Esophagus (tissue), 2 donors: ENCODE results near the gene DDIT3. TPM values are rescaled to one million over a fixed set of nuclear protein-coding genes. Genes with fewer than 3 reads are reported as not detected.

ENCODE experiments used
- H3K27ac ChIP-seq, 2 donors: one replicate each; pipeline ENCODE4 v1.5.1; 2013; ENCODE audit warnings: low read depth in 2 of 2, mild to moderate bottlenecking in 2 of 2, inconsistent platforms in 1 of 2, low read length in 1 of 2, moderate library complexity in 1 of 2
- H3K27me3 ChIP-seq, 2 donors: one replicate each; pipeline ENCODE4 v1.6.1; 2013; ENCODE audit warnings: low read length in 2 of 2, control low read depth in 1 of 2, mild to moderate bottlenecking in 1 of 2; ENCODE audit not compliant: insufficient read depth in 2 of 2, control insufficient read depth in 1 of 2
- H3K36me3 ChIP-seq, 2 donors: one replicate each; pipeline ENCODE4 v1.6.1; 2013; ENCODE audit warnings: low read length in 1 of 2; ENCODE audit not compliant: control insufficient read depth in 2 of 2, insufficient read depth in 2 of 2
- H3K4me1 ChIP-seq, 2 donors: one replicate each; pipeline ENCODE4 v1.6.1; 2013; ENCODE audit warnings: low read length in 1 of 2; ENCODE audit not compliant: control insufficient read depth in 2 of 2, insufficient read depth in 2 of 2
- H3K4me3 ChIP-seq, 2 donors: one replicate each; pipeline ENCODE4 v1.5.1; 2013; ENCODE audit warnings: low read length in 2 of 2, mild to moderate bottlenecking in 2 of 2, low read depth in 1 of 2, moderate library complexity in 1 of 2
- H3K9me3 ChIP-seq, 2 donors: one replicate each; pipeline ENCODE4 v1.6.1; 2013; ENCODE audit warnings: mild to moderate bottlenecking in 2 of 2, low read depth in 1 of 2, low read length in 1 of 2, moderate library complexity in 1 of 2; ENCODE audit not compliant: control insufficient read depth in 2 of 2, insufficient read depth in 1 of 2
- WGBS, 2 donors: extraction: QIAGEN DNeasy Blood & Tissue Kit; methylation state at CpG; one replicate each; pipeline ENCODE4 v1.1.7; 2013; 5-methylcytosine and 5-hydroxymethylcytosine counted together
- polyA plus RNA-seq, 2 donors: library from polyadenylated mRNA; stranded (reverse); fragments of 200-250 nt; gene quantifications; one replicate each; pipeline ENCODE4 v1.2.3, GENCODE V29; 2013
- donor health status: healthy with polysubstance abuse.
- donor health status: Bipolar disorder and iron deficiency.

The DDIT3 gene
- polyA plus RNA-seq, 2 donors, result 19.8 to 30.7 TPM

DNA sequence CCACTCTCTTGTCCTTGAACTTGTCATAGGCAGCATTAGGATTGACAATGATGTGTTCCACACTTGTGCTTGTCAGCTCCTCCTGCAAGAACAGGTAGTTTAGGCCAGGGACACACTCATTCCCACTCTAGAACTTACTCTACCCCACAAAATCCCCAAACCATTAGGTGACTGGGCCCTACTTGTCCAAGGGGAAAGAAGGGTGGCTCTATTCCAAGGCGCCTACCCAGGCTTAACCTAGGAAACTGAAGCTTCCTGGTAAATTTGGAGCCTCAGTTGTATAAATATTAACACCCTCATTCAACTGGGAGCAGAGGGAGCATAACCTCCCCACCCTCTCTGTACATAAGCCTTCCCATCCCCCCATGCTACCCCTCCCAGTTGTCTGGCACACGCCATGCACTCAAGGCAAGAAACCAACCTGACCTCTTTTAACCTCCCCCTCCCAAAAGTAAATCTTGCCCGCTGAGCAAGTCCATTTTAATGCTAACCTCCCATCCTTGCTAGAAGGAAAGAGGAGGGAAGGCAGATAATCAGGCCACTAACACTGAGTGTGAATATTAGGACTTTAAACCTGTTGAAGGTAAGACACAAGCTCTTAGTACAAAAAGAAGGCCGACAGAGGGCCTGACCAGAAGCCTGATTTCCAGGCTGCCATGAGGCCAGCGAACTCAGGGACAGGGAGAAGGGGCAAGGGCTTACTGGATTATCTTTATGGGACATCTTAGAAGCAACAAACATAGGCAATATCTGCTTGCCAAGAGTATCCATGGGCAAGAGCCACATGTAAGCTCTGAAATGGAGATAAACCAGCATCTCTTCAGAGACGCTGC lies 15.7 kb upstream of the DDIT3 start:
- Histone ChIP-seq H3K4me1 (no peaks in the 10 kb centered on the region), H3K36me3 (peaks cover 20 to 35% of the 10 kb centered on the region in 2 donors), H3K4me3 (no peak overlapping the region), H3K9me3 (no peaks in the 10 kb centered on the region), H3K27me3 (no peaks in the 10 kb centered on the region), H3K27ac (no peak overlapping the region)
- 74 to 78% methylated on average over 6 of the region's 6 CpGs for WGBS, 2 donors

DNA sequence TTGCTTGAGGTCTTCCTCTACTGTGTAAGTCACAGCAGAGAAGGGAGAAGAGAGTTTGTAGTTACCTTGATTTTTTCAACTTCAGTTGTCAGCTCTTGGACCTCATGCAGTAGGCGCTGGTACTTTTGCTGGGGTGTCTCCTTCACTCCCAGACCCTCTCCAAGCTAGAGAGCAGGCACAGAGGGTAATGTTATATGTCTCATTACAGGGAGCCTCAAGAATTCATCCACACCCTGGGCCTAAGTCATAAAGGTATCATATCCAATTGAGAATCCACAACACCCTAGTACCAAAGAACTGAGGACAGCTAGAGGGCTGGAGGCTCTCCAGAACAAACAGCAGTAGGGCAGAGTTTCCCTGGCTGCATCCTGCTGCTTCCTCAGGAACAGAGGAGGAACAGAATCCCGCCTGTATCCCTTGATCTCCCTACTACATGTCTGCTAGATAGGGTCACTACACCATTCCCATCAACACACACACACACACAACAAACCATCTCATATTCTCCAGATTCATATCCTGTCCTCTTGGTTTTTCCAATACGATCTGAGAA lies 14.8 kb upstream of the DDIT3 start:
- Histone ChIP-seq H3K9me3 (no peaks in the 10 kb centered on the region), H3K27me3 (no peaks in the 10 kb centered on the region), H3K36me3 (peaks cover 27 to 41% of the 10 kb centered on the region in 2 donors), H3K4me1 (no peaks in the 10 kb centered on the region), H3K27ac (no peak overlapping the region), H3K4me3 (no peak overlapping the region)
- WGBS, 2 donors, result 91 to 95% methylated on average over 3 of the region's 3 CpGs

DNA sequence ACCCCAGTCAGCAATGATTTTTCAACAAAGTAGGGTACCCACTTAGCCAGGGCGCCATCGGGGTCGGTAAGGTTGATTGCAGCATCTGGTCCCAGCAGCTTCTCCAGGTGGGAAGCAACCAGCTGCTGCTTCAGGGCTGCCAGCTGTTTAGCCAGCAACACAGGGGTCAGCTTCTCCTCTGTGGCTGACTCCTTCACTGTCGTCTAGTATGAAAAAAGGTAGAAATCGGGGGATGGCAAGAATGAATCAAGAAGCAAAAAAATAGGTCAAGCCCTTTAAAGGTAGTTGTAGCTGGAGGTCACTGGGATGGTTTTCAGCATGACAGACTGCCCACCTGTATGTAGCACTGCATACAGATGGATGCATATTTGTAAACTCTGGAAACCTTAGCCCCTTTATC lies 13.9 kb upstream of the DDIT3 start:
- H3K4me1 ChIP-seq, result no peaks in the 10 kb centered on the region
- peaks cover 30 to 40% of the 10 kb centered on the region in 2 donors for H3K36me3 ChIP-seq
- no peak overlapping the region for H3K27ac ChIP-seq
- no peaks in the 10 kb centered on the region for H3K27me3 ChIP-seq
- H3K9me3 ChIP-seq, result no peaks in the 10 kb centered on the region
- H3K4me3 ChIP-seq, result no peak overlapping the region
- WGBS, 2 donors, result 90 to 93% methylated on average over 5 of the region's 5 CpGs

DNA sequence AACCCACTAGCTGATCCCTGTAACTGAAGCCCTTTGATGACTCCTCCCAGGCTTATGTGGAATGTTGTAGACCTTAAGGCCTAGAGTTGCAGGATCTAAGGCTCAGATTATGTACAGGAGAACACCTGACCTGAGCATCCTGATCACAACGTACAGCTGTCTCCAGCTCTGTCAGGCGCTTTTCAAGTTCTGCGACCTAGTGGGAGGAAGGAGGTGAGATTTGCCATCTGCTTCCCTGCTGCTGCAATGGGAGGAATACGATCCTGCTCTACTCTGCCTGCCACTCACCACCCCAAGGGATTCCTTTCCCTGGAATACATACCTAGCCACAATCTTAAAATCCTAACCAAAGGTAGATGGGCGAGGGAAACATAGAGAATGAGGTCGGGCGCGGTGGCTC lies 12.8 kb upstream of the DDIT3 start:
- peaks cover 34 to 40% of the 10 kb centered on the region in 2 donors for H3K36me3 ChIP-seq
- H3K4me3 ChIP-seq, result no peak overlapping the region

DNA sequence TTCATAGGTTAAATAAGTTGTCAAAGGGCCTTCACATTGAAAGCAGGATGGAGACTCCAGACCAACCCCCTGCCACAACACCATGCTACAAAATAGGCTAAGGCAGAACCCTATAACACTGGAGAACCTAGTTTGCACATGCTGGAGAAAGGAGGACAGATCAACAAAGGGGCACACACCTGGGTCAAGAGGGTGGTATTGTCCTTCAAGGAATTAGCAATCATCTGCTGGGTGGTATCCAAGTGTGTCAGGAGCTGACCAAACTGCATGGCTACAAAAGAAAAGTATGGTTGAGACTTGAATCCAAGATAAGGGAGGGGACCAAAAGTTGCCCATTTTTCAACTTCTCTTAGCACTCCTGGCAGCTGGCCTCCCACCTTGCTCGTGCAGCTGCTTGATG lies 11.5 kb upstream of the DDIT3 start:
- H3K4me3 ChIP-seq, result no peak overlapping the region
- no peaks in the 10 kb centered on the region for H3K9me3 ChIP-seq
- H3K27me3 ChIP-seq, result no peaks in the 10 kb centered on the region
- no peaks in the 10 kb centered on the region for H3K4me1 ChIP-seq
- H3K27ac ChIP-seq, result no peak overlapping the region
- WGBS, 2 donors, result 67 to 72% methylated on average over 1 of the region's 1 CpG
- peaks cover 36 to 41% of the 10 kb centered on the region in 2 donors for H3K36me3 ChIP-seq

More for the DNA sequence above, 12.8 kb upstream of the DDIT3 start:
- Histone ChIP-seq H3K4me1 (no peaks in the 10 kb centered on the region), H3K27ac (no peak overlapping the region), H3K27me3 (no peaks in the 10 kb centered on the region), H3K9me3 (no peaks in the 10 kb centered on the region)
- 93 to 99% methylated on average over 8 of the region's 8 CpGs for WGBS, 2 donors

DNA sequence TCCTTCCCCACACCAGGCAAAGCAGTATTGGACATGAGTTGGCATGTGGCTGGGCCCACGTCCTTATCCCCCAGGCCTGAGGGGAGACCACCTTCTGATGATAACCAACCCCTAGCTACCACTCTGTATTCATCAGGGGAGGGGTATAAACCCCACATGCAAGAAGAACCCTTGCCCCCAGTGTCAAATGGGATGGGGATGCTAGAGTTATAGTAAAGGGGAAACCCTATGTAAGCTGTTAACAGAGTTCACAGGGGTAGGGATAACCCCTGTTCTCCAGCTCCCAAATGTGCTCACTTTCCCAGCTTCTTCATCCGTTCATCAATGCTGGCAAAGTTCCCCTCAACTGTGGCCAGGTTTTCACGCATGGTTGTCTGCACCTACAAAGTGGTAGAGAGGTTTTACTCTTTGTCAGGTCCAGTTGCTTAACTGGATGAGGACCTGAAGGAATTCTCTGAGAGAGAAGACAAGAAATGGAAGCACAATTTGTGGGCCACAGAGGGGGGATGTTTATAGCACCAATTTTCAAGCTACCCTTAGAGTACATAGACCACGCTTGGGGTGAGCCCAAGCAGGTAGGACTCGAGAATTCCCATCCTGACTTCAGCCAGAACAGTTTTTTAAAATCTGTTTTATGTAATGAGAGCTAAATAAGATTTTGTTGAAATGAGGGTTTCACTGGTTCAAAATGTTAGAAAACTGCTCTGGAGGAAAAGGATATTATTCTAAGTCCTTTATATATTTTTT lies 10.3 kb upstream of the DDIT3 start:
- Histone ChIP-seq H3K4me3 (no peak overlapping the region), H3K27ac (no peak overlapping the region), H3K9me3 (no peaks in the 10 kb centered on the region), H3K4me1 (no peaks in the 10 kb centered on the region), H3K27me3 (no peaks in the 10 kb centered on the region), H3K36me3 (peaks cover 42 to 43% of the 10 kb centered on the region in 2 donors)
- WGBS, 2 donors, result 67 to 75% methylated on average over 5 of the region's 5 CpGs

DNA sequence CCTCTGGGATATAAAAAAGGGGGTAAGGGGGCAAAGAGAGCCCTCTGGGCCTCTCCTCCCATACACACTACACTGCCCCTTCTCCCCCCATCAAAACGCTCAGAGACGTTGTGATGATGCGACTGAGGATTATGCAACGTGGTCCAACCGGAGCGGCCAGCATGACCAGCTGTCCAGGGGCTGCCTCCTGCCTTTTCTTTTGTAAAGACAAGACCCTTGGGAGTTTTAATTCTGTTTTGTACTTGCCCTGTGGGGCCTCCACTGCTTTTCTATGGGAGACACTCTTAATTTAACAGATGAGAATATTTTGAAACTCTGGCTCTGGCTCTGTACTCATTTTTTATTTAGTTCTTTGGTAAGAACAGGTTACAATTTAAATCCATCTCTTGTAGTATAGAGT lies 9.5 kb upstream of the DDIT3 start:
- H3K9me3 ChIP-seq, result no peaks in the 10 kb centered on the region
- no peaks in the 10 kb centered on the region for H3K27me3 ChIP-seq
- 60 to 65% methylated on average over 6 of the region's 6 CpGs for WGBS, 2 donors
- H3K36me3 ChIP-seq, result peaks cover 37 to 43% of the 10 kb centered on the region in 2 donors
- H3K4me3 ChIP-seq, result no peak overlapping the region
- H3K27ac ChIP-seq, result no peak overlapping the region
- peaks cover 0 to 2% of the 10 kb centered on the region in 2 donors for H3K4me1 ChIP-seq

DNA sequence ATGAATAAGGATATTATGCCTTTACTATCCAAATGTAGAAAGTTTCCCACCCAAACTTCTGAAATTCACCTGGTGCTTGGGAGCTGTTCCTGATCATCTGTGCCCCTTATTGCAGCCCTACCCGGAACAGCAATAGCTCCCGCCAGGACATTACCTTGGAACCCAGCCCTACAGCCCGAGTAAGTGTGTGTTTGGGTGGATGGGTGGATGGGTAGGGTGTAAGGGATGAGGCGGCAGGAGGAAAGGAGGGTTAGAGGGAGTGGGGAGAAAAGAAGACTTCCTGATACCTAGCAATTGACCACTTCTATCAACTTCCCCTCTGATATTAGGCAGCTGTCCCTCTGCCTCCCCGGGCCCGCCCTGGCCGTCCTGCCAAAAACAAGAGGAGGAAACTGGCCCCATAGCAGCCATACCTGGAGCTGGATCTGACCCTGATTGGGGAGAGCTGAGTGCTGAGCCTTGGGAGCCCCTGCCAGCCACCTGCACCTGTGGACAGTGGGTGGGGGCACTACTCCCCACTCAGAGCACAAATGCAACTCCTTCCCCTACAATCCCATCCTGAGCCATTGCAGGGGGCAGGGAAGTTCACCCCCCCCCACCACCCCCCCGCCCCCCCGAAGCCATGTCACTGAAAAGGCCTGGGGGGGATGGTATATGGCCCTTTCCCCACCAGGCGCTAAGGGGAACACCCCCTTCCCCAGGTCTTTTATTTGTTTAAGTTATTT lies 8.7 kb upstream of the DDIT3 start:
- Histone ChIP-seq H3K4me1 (peaks cover 2% of the 10 kb centered on the region in 2 donors), H3K9me3 (no peaks in the 10 kb centered on the region), H3K36me3 (peaks cover 32 to 39% of the 10 kb centered on the region in 2 donors), H3K27ac (no peak overlapping the region), H3K27me3 (no peaks in the 10 kb centered on the region), H3K4me3 (no peak overlapping the region)
- 76 to 81% methylated on average over 10 of the region's 10 CpGs for WGBS, 2 donors

DNA sequence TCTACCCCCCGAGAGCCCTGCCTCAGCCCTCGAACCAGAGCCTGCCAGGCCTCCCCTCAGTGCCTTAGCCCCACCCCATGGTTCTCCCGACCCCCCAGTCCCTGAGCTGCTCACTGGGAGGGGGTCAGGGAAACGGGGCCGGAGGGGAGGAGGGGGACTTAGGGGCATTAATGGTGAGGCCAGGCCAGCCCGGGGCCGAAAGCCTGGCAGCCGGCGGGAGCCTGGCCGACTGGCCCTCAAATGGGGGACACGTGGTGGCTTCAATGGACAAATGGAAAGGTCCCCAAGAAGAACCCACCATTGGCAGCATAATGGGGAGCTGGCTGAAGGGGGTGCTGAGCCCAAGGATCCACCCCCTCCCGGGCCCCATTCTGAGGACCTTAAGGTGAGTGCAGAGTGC lies 7.9 kb upstream of the DDIT3 start:
- Histone ChIP-seq H3K27me3 (no peaks in the 10 kb centered on the region), H3K36me3 (peaks cover 31 to 36% of the 10 kb centered on the region in 2 donors), H3K4me1 (peaks cover 2 to 8% of the 10 kb centered on the region in 2 donors), H3K4me3 (no peak overlapping the region), H3K27ac (no peak overlapping the region), H3K9me3 (no peaks in the 10 kb centered on the region)
- WGBS, 2 donors, result 82% methylated on average over 12 of the region's 12 CpGs
